Cerebellar cortex (tissue), 1 donor: Measurements from ENCODE around the gene MSMO1.
"Not testable (repeated sequence)": the region's sequence is repeated elsewhere in the genome, so short reads cannot be mapped to it uniquely, and the experiment has no call there.

Source experiments
- DNase-seq: peaks from one replicate; pipeline ENCODE4 v3.0.0-alpha.2; 2015; ENCODE audit warnings: low spot score

The MSMO1 gene

GRCh38 chr4:165327211-165328100 lies at the start of gene MSMO1:
TSS of gene MSMO1 (plus strand) at chr4:165327669. CDS start at chr4:165333371, 5,702 bp downstream.
- DNase-seq = peak; percentile 99

GRCh38 chr4:165279531-165279930 lies 47.9 kb upstream of the MSMO1 start:
- DNase-seq = not testable (repeated sequence)

- DNase-seq = not testable (repeated sequence)
Observed at GRCh38 chr4:165284697-165285096, 42.8 kb upstream of the MSMO1 start.

- not testable (repeated sequence) for DNase-seq
Observed at GRCh38 chr4:165286619-165287340, 40.7 kb upstream of the MSMO1 start.

- DNase-seq = no peak
Observed at GRCh38 chr4:165288226-165288625, 39.2 kb upstream of the MSMO1 start.

GRCh38 chr4:165288639-165289422 lies 38.6 kb upstream of the MSMO1 start:
- DNase-seq = no peak

GRCh38 chr4:165289423-165289785 lies 38.1 kb upstream of the MSMO1 start:
- DNase-seq = no peak

- DNase-seq = no peak
Observed at GRCh38 chr4:165293061-165293460, 34.4 kb upstream of the MSMO1 start.

GRCh38 chr4:165293927-165294649 lies 33.4 kb upstream of the MSMO1 start:
- no peak for DNase-seq

- DNase-seq = no peak
Observed at GRCh38 chr4:165294907-165295306, 32.6 kb upstream of the MSMO1 start.

GRCh38 chr4:165297626-165298025 lies 29.8 kb upstream of the MSMO1 start:
- no peak for DNase-seq

- DNase-seq = no peak
Observed at GRCh38 chr4:165299399-165300060, 27.9 kb upstream of the MSMO1 start.

GRCh38 chr4:165301833-165302232 lies 25.6 kb upstream of the MSMO1 start:
- DNase-seq = no peak

- no peak for DNase-seq
Observed at GRCh38 chr4:165302658-165303057, 24.8 kb upstream of the MSMO1 start.

- DNase-seq = no peak
Observed at GRCh38 chr4:165308166-165308565, 19.3 kb upstream of the MSMO1 start.

- DNase-seq = no peak
Observed at GRCh38 chr4:165308606-165309005, 18.9 kb upstream of the MSMO1 start.

- no peak for DNase-seq
Observed at GRCh38 chr4:165309456-165309855, 18.0 kb upstream of the MSMO1 start.

GRCh38 chr4:165312506-165312905 lies 15.0 kb upstream of the MSMO1 start:
- DNase-seq = no peak

GRCh38 chr4:165319030-165319429 lies 8.4 kb upstream of the MSMO1 start:
- DNase-seq = no peak

- DNase-seq = no peak
Observed at GRCh38 chr4:165319509-165319908, 8.0 kb upstream of the MSMO1 start.

- no peak for DNase-seq
Observed at GRCh38 chr4:165324236-165324917, 3.1 kb upstream of the MSMO1 start.
